Measurements from ENCODE around the gene VPS26C. TPM values are rescaled to one million over a fixed set of nuclear protein-coding genes. Genes with fewer than 3 reads are reported as not detected.

The VPS26C gene
- total and polyA plus RNA-seq, 2 of the 13 experiments (the other 11 are each of a cell fraction or from before 2014, with no cell fraction given): 30.3 to 39.7 TPM

GRCh38 chr21:37259426-37259825 lies 7.7 kb downstream of the VPS26C start (continued):
- no peak for TF ChIP-seq ZNF580 (CRISPR knock-in tag; IDR thresholded peaks at IDR 0.05; ENCODE audit: borderline replicate concordance, low read depth)

- no peaks in the 10 kb centered on the region for H3K9me3 ChIP-seq (ENCODE audit: low read length)
- H3K36me3 ChIP-seq (replicated peaks in 1 of 2; ENCODE audit: control insufficient read depth in 1 of 2, insufficient read depth in 2 of 2, low read length in 2 of 2): no peaks in the 10 kb centered on the region
- H3K4me3 ChIP-seq (replicated peaks in 1 of 3; ENCODE audit: insufficient read depth in 1 of 3, low read depth in 2 of 3, low read length in 3 of 3): peak overlapping the region; percentile 55 to 82 (median 66)
- ATAC-seq (peak; percentile 85), FAIRE-seq (peak; percentile 76), DNase-seq (ENCODE audit: low spot score) (peak; percentile 84)
- 4% methylated on average over 35 of the region's 55 CpGs for WGBS (ENCODE audit: low lambda C conversion rate)
- H3K27me3 ChIP-seq (ENCODE audit: control insufficient read depth in 1 of 2, insufficient read depth in 2 of 2, low read length in 2 of 2): no peaks in the 10 kb centered on the region
- intact Hi-C loops (cut with micrococcal nuclease; ENCODE audit: unreplicated experiment): loop anchor here (1.0 to 5.0 kb wide), 3 partner anchors 9 to 324 kb away; partner anchors contain the start of gene VPS26C
- H4K20me1 ChIP-seq (ENCODE audit: insufficient read depth, low read length): no peaks in the 10 kb centered on the region
- TSS peak; percentile 95 for BruUV-seq (replicated peaks)
- POLR2A ChIA-PET: interaction anchor here (1.5 to 2.7 kb wide), 2 partner anchors 9 kb away, joined by 13 to 18 read pairs; partner anchors contain the start of gene VPS26C
- H2AFZ ChIP-seq (ENCODE audit: low read length): peak overlapping the region; percentile 91
- peak overlapping the region; percentile 100 for H3K4me2 ChIP-seq (ENCODE audit: low read depth, low read length)
- H3K79me2 ChIP-seq (ENCODE audit: insufficient read depth, low read length): peaks cover 67% of the 10 kb centered on the region
- peak overlapping the region; percentile 91 for H3K27ac ChIP-seq (ENCODE audit: extremely low read length, insufficient read depth, low read length)
- CTCF ChIA-PET (ENCODE audit: low intra/inter-chr PET ratio, low total read pairs): no interaction called here
- peaks cover 40% of the 10 kb centered on the region for H3K4me1 ChIP-seq (ENCODE audit: insufficient read depth, low read length)
- H3K9ac ChIP-seq (ENCODE audit: insufficient read depth, low read depth, low read length): peak overlapping the region; percentile 76
- in situ Hi-C loops (cut with HindIII; ENCODE audit: extremely low pct_ligation_motif_present, low pct_unique_long_range_greater_than_20kb): no loop called here
- peak; percentile 96 for TF ChIP-seq SAP130 (CRISPR knock-in tag; IDR thresholded peaks at IDR 0.05; ENCODE audit: low read depth)
- no peak for TF ChIP-seq ZNF644 (CRISPR knock-in tag; IDR thresholded peaks at IDR 0.05; ENCODE audit: low read depth)
- no peak for TF ChIP-seq LRRFIP1 (CRISPR knock-in tag; conservative IDR thresholded peaks at IDR 0.05)
- TF ChIP-seq RBFOX2 (IDR thresholded peaks at IDR 0.05; ENCODE audit: low read depth, low read length): peak; percentile 70
- no peak for TF ChIP-seq HNF4G (IDR thresholded peaks at IDR 0.05; ENCODE audit: borderline replicate concordance, low read depth, low read length)
- TF ChIP-seq HNF4G (CRISPR knock-in tag; IDR thresholded peaks at IDR 0.05; ENCODE audit: borderline replicate concordance, low read depth): peak; percentile 70
- TF ChIP-seq GABPA (IDR thresholded peaks at IDR 0.05; ENCODE audit: low read depth, low read length): no peak
- peak; percentile 40; the same call in 1 of the 2 replicates for TF ChIP-seq GABPA (CRISPR knock-in tag; IDR thresholded peaks at IDR 0.05; ENCODE audit: low read depth)
- TF ChIP-seq ZGPAT (CRISPR knock-in tag; IDR thresholded peaks at IDR 0.05): no peak
- TF ChIP-seq ZNF598 (CRISPR knock-in tag; IDR thresholded peaks at IDR 0.05; ENCODE audit: borderline replicate concordance): peak; percentile 64; the same call in 1 of the 2 replicates
- TF ChIP-seq ZNF468 (CRISPR knock-in tag; IDR thresholded peaks at IDR 0.05): 0 out of 2 replicates have a peak, but pooled peaks have one; percentile 72
- peak; percentile 49; the same call in 1 of the 2 replicates for TF ChIP-seq MED1 (CRISPR knock-in tag; IDR thresholded peaks at IDR 0.05)
- TF ChIP-seq ELF3 (CRISPR knock-in tag; IDR thresholded peaks at IDR 0.05): 0 out of 2 replicates have a peak, but pooled peaks have one; percentile 12
- no peak for TF ChIP-seq SP1 (IDR thresholded peaks at IDR 0.05)
- TF ChIP-seq SP1 (CRISPR knock-in tag; IDR thresholded peaks at IDR 0.05): 0 out of 2 replicates have a peak, but pooled peaks have one; percentile 18
- TF ChIP-seq TCF12 (IDR thresholded peaks at IDR 0.05): no peak
- 0 out of 2 replicates have a peak, but pooled peaks have one; percentile 83 for TF ChIP-seq TCF12 (CRISPR knock-in tag; IDR thresholded peaks at IDR 0.05)
- TF ChIP-seq RNF2 (conservative IDR thresholded peaks at IDR 0.05; ENCODE audit: low read depth): 0 out of 2 replicates have a peak, but pooled peaks have one; percentile 38
- peak; percentile 62 for TF ChIP-seq ZNF343 (CRISPR knock-in tag; IDR thresholded peaks at IDR 0.05)
These were observed 8.9 kb downstream of the VPS26C start for GRCh38 chr21:37257967-37258877.

Data from HepG2 (cell line).